Chondrocyte (in vitro differentiated cells): ENCODE measurements around the gene SH2D1B. TPM values are rescaled to one million over a fixed set of nuclear protein-coding genes. Genes with fewer than 3 reads are reported as not detected.

Experiments
- DNase-seq: peaks from one replicate; pipeline ENCODE4 v3.0.0; 2021; ENCODE audit warnings: mixed read lengths, low spot score
- H3K27ac Mint-ChIP-seq: one replicate; pipeline ENCODE4 v1.8.0; 2021; ENCODE audit warnings: mild to moderate bottlenecking, moderate library complexity, mixed read lengths; ENCODE audit not compliant: unreplicated experiment
- H3K27me3 Mint-ChIP-seq: 2 replicates; pipeline ENCODE4 v1.8.0; 2021; ENCODE audit warnings: low read depth, mixed read lengths
- H3K36me3 Mint-ChIP-seq: 2 replicates; pipeline ENCODE4 v1.8.0; 2021; ENCODE audit warnings: low read depth, mixed read lengths
- H3K4me1 Mint-ChIP-seq: 2 replicates; pipeline ENCODE4 v1.8.0; 2021; ENCODE audit warnings: low read depth, mild to moderate bottlenecking, mixed read lengths
- H3K4me3 Mint-ChIP-seq: one replicate; pipeline ENCODE4 v1.8.0; 2021; ENCODE audit warnings: mild to moderate bottlenecking, moderate library complexity, mixed read lengths; ENCODE audit not compliant: unreplicated experiment
- H3K9me3 Mint-ChIP-seq: 2 replicates; pipeline ENCODE4 v1.8.0; 2021; ENCODE audit warnings: low read depth, mixed read lengths
- total RNA-seq: library from RNA; stranded (reverse); gene quantifications from 3 replicates; pipeline ENCODE4 v1.2.1, GENCODE V29; 2021
- TF ChIP-seq, protein P1 (sequence below): fragments of 200-600 bp; sonication (generic); IDR thresholded peaks from 2 replicates; pipeline ENCODE4 v1.5.0; 2021; ENCODE audit warnings: antibody characterized with exemption, mild to moderate bottlenecking, moderate library complexity

Gene SH2D1B
- total RNA-seq, 1 donor from 2014 or later, result not detected

DNA sequence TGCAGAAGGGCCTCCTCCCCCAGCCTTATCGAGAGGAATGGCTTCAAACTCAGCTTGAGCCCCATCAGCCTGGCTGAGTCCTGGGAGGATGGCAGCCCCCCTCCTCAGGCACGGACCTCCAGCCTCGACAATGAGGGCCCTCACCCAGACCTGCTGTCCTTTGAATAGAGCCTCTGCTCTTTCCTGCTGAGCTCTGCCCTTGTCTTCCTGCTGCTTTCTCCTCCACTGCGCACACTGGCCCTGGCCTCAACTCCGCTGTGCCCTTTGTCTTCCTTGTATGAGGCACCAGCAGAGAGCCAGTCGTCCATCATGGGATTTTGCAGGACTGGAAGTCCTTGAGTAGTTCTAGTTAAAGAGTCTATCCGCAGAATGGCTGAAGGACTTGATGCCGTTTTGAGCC lies 28.4 kb downstream of the SH2D1B start:
- no peak for DNase-seq
- Mint-ChIP-seq H3K9me3 (no peaks in the 10 kb centered on the region), H3K36me3 (peaks cover 9% of the 10 kb centered on the region), H3K27me3 (no peaks in the 10 kb centered on the region), H3K4me1 (no peaks in the 10 kb centered on the region), H3K27ac (no peak overlapping the region), H3K4me3 (no peak overlapping the region)
- TF ChIP-seq, protein P1, sequence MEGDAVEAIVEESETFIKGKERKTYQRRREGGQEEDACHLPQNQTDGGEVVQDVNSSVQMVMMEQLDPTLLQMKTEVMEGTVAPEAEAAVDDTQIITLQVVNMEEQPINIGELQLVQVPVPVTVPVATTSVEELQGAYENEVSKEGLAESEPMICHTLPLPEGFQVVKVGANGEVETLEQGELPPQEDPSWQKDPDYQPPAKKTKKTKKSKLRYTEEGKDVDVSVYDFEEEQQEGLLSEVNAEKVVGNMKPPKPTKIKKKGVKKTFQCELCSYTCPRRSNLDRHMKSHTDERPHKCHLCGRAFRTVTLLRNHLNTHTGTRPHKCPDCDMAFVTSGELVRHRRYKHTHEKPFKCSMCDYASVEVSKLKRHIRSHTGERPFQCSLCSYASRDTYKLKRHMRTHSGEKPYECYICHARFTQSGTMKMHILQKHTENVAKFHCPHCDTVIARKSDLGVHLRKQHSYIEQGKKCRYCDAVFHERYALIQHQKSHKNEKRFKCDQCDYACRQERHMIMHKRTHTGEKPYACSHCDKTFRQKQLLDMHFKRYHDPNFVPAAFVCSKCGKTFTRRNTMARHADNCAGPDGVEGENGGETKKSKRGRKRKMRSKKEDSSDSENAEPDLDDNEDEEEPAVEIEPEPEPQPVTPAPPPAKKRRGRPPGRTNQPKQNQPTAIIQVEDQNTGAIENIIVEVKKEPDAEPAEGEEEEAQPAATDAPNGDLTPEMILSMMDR, result no peak

DNA sequence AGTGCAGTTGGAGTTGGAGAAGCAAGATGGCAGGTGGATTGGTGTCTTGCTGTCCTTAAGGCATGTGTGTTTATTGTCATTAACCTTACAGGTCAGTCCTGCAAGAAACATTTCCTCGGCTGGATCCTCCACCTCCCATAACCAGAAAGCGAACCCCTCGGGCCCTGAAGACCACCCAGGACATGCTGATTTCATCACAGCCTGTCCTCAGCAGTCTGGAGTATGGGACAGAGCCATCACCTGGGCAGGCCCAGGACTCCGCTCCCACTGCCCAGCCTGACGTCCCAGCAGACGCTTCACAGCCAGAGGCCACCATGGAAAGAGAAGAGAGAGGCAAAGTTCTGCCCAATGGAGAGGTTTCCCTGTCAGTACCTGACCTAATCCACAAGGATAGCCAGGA lies 28.8 kb downstream of the SH2D1B start:
- no peak for DNase-seq
- H3K9me3 Mint-ChIP-seq, result no peaks in the 10 kb centered on the region
- no peak overlapping the region for H3K27ac Mint-ChIP-seq
- TF ChIP-seq, protein P1, result no peak
- H3K27me3 Mint-ChIP-seq, result no peaks in the 10 kb centered on the region
- no peaks in the 10 kb centered on the region for H3K4me1 Mint-ChIP-seq
- H3K36me3 Mint-ChIP-seq, result peaks cover 9% of the 10 kb centered on the region
- no peak overlapping the region for H3K4me3 Mint-ChIP-seq

DNA sequence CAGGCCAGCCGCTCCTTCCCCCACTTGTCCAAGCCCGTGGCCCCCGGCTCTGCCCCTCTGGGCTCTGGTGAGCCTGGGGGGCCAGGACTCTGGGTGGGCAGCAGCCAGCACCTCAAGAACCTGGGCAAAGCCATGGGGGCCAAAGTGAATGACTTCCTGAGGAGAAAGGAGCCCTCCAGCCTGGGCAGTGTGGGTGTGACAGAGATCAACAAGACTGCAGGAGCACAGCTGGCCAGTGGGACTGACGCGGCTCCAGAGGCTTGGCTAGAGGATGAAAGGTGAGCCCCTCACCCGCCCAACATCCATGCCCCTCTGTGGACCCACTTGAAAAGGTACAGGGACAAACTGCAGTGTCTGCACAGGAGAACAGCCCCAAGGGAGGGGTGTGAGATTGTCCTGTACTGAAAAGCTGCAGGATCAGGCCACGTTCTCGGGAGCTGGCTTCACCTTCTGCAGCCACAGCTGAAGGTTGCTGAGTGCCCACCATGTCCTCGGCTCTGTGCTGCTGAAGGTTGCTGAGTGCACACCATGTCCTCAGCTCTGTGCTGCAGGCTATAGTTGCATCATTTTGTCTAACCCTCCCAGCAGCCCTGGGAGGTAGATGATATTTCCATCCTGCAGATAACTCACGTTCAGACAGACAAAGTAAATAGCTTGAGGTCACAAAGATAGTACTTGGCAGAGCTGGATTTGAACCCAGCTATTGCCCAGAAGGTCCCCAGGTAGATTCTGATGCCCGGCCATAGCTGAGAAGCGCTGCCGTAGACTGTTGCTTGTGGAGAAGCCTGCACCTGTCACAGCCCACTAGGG lies 29.8 kb downstream of the SH2D1B start:
- peaks cover 9% of the 10 kb centered on the region for H3K36me3 Mint-ChIP-seq
- no peaks in the 10 kb centered on the region for H3K4me1 Mint-ChIP-seq
- H3K27ac Mint-ChIP-seq, result no peak overlapping the region
- TF ChIP-seq, protein P1, result no peak
- DNase-seq, result no peak
- H3K27me3 Mint-ChIP-seq, result no peaks in the 10 kb centered on the region
- no peak overlapping the region for H3K4me3 Mint-ChIP-seq
- no peaks in the 10 kb centered on the region for H3K9me3 Mint-ChIP-seq

DNA sequence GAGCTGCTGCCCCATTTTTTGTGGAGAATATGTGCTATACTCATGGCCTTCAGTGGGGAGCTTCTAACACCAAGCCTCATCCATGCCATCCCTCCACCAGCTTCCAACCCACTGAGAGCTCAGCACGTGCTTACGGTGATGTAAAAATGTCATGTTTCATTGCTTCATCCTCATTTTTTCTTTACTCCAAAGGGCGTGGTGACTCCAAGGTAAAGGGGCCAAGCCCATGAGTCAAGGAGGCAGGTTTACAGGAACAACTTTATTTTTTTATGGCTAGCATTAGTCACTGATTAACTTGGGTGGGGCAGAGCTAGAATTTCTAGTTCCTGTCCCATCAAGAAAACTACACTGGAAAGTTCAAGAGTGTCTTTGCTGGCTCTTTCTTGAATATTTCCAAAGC lies 30.6 kb downstream of the SH2D1B start, which contains the start of gene C1orf226:
C1orf226 (plus strand) TSS at position 346 of the 400 bp plus-strand sequence. CDS start 174 bp downstream, outside the sequence.
- H3K27me3 Mint-ChIP-seq, result no peaks in the 10 kb centered on the region
- DNase-seq, result no peak
- H3K4me3 Mint-ChIP-seq, result no peak within 1 kb of the TSS
- no peak within 1 kb of the TSS for H3K27ac Mint-ChIP-seq
- no peaks in the 10 kb centered on the region for H3K9me3 Mint-ChIP-seq
- H3K36me3 Mint-ChIP-seq, result peaks cover 10% of the 10 kb centered on the region
- TF ChIP-seq, protein P1, result no peak
- H3K4me1 Mint-ChIP-seq, result no peaks in the 10 kb centered on the region

DNA sequence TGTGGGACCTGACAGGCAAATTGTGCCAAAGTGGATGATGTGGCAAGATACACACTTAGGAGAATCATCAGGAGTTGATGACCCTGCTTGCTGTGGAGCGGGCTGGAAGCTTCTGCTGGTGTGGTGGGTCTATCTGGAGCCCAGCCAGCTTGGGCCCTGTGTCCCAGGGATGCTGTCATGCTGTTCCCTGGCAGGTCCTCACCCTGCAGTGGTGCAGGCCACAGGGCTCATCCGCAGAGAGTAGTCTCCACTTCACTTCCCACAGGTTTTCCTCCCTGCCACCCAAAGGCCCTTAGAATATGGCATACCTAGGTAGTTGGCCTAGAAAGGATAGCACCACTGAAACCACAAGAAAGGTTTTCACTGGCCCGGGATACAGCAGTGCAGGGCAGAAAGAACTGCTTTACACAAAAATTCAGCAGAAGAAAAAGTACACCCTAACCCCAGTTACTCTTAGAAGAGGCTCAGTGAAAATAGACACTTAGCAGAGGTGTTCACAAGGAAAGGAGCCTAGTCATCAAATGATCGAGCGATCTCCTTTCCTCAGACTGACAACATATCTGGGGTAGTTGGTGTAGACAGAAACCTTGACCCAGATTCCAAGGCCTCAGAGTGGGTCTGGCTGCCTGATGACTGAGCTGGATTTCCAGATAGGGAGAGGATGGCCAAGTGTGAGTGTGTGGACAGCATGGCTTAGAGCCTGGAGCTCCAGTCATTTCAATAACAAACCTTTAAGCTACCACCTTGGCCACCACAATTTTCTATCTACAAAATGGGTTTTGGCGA lies 31.7 kb downstream of the SH2D1B start:
- TF ChIP-seq, protein P1, result no peak
- no peaks in the 10 kb centered on the region for H3K9me3 Mint-ChIP-seq
- H3K27ac Mint-ChIP-seq, result no peak overlapping the region
- no peak for DNase-seq
- no peaks in the 10 kb centered on the region for H3K27me3 Mint-ChIP-seq
- no peaks in the 10 kb centered on the region for H3K4me1 Mint-ChIP-seq
- peaks cover 8% of the 10 kb centered on the region for H3K36me3 Mint-ChIP-seq
- H3K4me3 Mint-ChIP-seq, result no peak overlapping the region
